AG08395 (cell line): ENCODE measurements around the gene PGLYRP1.

Experiments used
- DNase-seq: peaks from one replicate; pipeline ENCODE4 v3.0.0; 2012; ENCODE audit warnings: mixed read lengths, low spot score

The PGLYRP1 gene

GRCh38 chr19:46022431-46023310 is at the start of gene PGLYRP1:
Gene PGLYRP1 (minus strand): TSS chr19:46023053. CDS start chr19:46023021, 32 bp downstream.
- no peak for DNase-seq

- peak; percentile 26 for DNase-seq
These were observed 47.0 kb upstream of the PGLYRP1 start for GRCh38 chr19:46069806-46070341.

GRCh38 chr19:46068345-46069258 is 45.7 kb upstream of the PGLYRP1 start:
- peak; percentile 87 for DNase-seq

- no peak for DNase-seq
These were observed 44.8 kb upstream of the PGLYRP1 start for GRCh38 chr19:46067691-46068090.

- no peak for DNase-seq
These were observed 43.6 kb upstream of the PGLYRP1 start for GRCh38 chr19:46066471-46066870.

- DNase-seq, result peak; percentile 55
These were observed 42.7 kb upstream of the PGLYRP1 start for GRCh38 chr19:46065486-46066071.

GRCh38 chr19:46063201-46063600 is 40.3 kb upstream of the PGLYRP1 start:
- no peak for DNase-seq

- DNase-seq, result no peak
These were observed 37.2 kb upstream of the PGLYRP1 start for GRCh38 chr19:46060012-46060411.

GRCh38 chr19:46058778-46059177 is 35.9 kb upstream of the PGLYRP1 start:
- no peak for DNase-seq

GRCh38 chr19:46056536-46056935 is 33.7 kb upstream of the PGLYRP1 start:
- DNase-seq, result no peak

GRCh38 chr19:46052896-46053295 is 30.0 kb upstream of the PGLYRP1 start:
- no peak for DNase-seq

GRCh38 chr19:46049597-46049996 is 26.7 kb upstream of the PGLYRP1 start:
- DNase-seq, result no peak

GRCh38 chr19:46043519-46043918 is 20.7 kb upstream of the PGLYRP1 start:
- no peak for DNase-seq

GRCh38 chr19:46042252-46042883 is 19.5 kb upstream of the PGLYRP1 start:
- DNase-seq, result no peak

- DNase-seq, result no peak
These were observed 18.2 kb upstream of the PGLYRP1 start, which contains the start of gene IGFL4 for GRCh38 chr19:46040952-46041500. Gene IGFL4 (minus strand): TSS chr19:46041002. CDS start chr19:46040962, 40 bp downstream.

GRCh38 chr19:46040125-46040524 is 17.3 kb upstream of the PGLYRP1 start:
- DNase-seq, result no peak

GRCh38 chr19:46036744-46037128 is 13.9 kb upstream of the PGLYRP1 start:
- no peak for DNase-seq

- DNase-seq, result no peak
These were observed 13.3 kb upstream of the PGLYRP1 start for GRCh38 chr19:46035986-46036743.

- no peak for DNase-seq
These were observed 12.7 kb upstream of the PGLYRP1 start for GRCh38 chr19:46035546-46035945.

- no peak for DNase-seq
These were observed 10.5 kb upstream of the PGLYRP1 start for GRCh38 chr19:46033401-46033800.
